NCI-H226 (cell line): ENCODE data around the gene DNAJC1.

Experiments used
- DNase-seq: peaks from one replicate; pipeline ENCODE4 v3.0.0-alpha.2; 2015

Gene DNAJC1

DNA sequence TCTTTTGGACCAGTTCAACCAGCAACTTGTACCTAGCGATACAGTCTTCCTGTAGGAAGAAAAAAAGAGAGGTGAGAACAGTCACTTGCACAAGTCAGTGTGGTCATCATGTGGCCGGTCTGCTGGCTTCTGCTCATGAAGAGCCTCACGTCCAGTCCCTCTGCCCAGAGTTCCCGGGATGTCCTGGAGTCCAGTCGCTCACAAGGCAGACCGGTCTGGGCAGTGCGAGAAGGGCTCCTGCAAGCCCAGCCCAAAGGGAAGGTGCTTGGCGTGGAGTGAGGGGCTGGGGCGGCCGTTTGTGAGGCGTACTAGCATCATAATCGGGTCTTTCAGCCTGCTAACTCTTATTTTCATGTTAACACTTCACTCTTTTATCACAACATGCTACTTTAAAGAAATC is 246.8 kb downstream of the DNAJC1 start:
- DNase-seq = no peak

DNA sequence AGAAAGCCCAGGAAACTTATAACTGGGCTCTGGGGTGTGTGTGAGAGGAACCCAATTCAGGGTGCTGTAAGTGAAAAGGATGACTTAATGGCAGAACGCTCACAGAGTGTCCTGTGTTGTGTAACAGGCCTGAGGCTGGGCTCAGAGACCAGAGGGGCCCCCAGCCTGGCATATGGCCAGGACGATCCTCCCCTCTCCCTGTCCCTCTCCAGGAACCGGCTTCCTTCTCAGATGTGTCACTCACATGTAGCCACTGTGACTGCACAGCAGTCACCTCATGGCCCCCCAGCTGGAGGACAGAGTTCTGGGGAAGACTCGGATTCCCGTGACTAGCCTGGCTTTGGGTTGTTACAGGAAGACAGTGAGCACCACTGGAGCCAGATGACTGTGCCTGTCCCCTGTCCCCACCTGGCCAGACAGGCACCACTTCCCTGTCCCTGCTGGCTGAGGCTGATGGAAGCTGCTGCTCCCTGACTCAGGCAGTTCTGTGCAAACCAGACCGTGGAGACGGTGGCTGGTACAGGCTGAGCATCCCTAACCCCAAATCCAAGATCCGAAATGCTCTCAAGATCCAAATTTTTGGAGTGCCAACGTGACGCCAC is 249.0 kb downstream of the DNAJC1 start:
- no peak for DNase-seq

DNA sequence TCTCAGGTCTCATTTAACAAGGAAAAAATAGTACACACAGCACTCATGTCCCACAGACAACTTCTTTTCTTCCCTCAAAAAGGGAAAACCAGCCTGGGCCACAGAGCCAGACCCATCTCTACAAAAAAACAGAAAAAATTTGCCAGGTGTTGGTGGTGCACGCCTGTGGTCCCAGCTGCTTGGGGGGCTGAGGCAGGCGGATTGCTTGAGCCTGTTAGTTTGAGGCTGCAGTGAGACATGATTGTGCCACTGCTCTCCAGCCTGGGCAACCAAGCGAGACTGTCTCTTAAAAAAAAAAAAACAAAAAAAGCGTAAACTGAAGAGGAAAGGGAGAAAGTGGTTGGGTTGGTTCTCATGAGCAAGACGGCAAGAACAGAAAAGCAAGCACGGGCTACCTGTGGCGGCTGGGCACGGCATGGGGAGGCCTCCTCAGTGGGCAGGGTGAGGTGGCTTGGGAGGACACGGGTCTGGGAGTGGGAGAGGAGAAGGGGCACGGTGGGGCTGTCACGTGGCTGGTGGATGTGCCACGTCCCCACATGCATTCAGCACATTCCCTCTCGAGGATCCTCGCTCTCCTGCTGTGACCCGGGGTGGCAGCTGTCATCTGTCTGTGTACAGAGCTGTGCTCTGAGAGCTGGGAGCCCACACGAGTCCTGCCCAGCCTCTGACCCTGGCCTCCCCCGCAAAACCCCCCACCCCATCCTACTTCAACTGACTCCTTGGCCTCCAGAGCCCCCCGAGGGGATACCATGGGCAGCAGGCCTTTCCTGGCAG is 249.8 kb downstream of the DNAJC1 start:
- DNase-seq = no peak

DNA sequence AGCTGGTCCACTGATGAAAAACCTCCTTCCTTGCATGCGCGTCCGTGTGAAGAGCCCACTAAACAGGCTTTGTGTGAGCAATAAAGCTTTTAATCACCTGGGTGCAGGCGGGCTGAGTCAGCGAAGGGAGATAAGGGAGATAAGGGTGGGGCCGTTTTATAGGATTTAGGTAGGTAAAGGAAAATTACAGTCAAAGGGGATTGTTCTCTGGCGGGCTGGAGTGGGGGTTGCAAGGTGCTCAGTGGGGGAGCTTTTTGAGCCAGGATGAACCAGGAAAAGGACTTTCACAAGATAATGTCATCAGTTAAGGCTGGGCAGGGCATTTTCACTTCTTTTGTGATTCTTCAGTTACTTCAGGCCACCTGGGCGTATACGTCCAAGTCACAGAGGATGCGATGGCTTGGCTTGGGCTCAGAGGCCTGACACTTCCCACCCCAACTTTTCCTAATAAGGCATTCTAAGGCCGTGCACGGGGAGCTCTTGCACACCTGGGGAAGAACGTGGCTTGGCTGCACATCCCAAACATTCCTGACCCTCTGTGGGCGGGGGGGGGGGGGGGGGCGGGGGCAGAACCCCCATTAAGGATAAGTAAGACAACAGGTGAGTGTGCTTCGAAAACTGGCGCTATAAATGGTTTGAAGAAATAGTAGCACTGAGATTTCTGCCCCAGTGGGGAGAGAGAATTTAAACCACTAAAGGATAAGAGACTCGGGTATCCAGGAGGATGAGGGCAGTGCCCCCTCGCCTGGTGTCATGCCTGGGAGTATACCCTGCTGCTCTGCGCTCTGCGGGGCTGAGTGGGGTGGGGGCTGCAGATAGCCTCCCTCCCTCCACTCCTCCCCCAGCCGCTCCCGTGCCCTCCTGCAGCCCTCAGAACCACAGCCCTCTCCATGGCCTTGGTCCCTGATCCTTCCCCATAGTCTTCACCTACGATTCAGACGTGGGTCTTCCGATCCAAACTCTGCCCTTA is 251.9 kb downstream of the DNAJC1 start:
- no peak for DNase-seq

DNA sequence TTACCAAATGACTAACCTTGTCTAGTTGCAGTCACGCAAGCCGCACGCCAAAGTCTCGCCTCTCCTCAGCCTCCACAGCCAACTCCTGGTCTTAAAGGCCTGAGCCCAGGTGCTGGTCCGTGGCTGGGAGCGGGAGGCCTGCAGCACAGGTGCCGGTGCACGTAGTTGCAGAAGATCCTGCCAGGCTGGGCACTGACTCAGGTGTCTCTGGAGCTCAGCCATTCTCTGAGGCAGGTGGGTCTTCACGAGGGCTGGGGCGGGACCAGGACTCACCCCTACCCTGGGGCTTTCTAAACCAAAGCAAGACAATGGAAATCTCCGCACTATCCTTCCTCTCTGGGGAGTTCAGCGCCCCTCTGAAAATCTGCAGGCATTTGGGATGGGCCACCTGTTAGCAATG is 253.1 kb downstream of the DNAJC1 start:
- DNase-seq = no peak

DNA sequence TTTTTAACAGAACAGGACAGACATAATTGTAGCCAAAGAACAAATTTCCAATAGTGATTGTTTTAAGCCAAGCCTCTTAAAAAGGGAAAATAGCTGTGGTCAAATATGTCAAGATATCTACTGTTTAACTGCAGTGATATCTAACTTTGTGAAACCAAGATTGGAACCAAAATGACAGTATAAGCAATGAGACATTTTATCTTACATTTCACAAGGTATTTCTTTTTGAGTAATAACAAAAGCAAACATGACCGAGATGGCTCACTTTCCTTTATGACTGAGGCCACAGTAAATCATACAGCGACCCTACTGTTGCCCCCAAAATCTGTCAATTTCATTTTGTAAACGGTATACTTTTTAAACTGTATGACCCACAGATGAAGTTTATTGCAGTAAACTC is 253.7 kb downstream of the DNAJC1 start:
- DNase-seq = no peak

DNA sequence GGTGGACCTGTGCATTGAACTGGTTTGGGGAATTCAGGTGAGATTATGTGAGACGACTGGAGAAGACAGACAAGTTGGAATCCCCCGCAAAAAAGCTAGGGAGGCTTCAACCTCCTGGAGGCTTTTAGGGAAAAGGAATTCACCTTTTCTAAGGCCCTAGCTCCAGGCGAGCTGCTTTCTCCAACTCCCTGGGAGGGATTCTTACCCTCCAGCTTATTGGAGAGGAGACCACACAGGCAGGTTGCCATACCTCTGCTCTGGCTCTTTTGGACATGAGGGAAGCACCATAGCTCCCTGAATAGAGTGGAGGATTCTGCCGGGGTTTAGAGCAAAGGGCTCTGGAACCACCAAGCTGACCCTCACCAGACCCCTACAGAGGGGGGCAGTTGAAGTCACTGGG is 255.7 kb downstream of the DNAJC1 start:
- no peak for DNase-seq

DNA sequence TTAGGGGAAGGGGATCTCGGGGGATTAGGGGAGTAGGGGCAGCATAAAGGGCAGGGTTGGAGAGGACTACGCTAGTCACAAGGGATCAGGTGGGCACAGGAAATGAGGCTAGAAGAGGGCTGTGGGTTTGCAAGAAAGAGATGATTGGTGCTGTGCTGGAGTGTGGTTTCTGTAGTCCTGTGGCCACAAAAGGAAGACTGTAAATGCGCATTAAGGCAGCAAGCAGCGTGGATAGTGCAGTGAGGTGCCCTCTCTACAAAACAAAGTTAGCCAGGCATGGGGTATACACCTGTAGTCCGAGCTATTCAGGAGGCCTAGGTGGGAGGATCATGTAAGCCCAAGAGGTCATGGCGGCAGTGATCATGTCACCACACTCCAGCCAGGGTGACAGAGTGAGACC is 257.4 kb downstream of the DNAJC1 start:
- DNase-seq = no peak

DNA sequence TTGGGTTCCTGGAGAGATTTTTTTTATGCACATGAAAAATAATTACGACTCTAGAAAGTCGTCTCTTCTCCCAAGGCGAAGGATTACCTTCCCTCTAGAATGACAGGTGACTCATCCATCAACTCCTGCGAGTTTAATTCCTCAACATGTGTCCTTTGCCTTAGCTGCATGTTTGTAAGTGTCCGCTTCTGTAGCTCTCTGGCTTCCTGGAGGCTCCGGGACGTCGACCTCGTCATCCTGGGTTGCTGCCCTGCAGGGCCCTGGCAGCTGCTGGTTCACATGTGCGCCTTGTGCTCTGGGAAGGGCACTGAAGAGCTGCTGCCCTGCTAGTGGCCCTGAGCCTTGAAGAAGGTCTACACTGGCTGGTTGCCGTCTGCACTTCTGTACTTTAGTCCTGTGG is 259.3 kb downstream of the DNAJC1 start:
- no peak for DNase-seq

DNA sequence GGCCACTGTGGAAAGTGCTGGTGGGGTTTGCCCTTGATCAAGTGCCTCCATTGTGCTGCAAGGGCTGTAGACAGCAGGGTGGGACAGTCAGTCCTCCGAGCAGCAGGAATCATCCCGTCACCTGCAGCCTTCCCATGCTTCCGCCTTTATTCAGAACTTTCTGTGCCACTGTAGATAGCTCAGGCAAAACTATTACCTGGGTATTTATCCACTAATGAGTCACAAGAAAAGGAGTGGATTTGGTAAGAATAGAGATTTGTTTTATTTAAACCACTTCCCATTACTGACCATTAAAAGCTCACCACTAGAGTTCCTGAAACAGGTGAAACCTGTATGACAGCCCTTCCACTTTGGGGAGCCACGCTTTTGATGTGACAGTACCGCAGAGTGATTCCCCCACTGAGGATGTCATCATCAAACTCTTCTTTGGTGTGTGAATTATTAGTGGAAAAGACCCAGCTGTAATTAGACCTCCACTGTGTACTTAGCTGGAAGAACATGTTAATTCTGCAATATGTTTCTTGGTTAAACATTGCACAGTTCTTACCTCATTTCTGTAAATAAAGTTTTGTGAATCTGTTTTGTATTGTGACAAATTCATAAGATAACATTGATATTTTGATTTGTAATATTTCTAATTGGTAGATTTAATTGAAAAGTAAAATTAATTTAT is 260.7 kb downstream of the DNAJC1 start:
- no peak for DNase-seq

DNA sequence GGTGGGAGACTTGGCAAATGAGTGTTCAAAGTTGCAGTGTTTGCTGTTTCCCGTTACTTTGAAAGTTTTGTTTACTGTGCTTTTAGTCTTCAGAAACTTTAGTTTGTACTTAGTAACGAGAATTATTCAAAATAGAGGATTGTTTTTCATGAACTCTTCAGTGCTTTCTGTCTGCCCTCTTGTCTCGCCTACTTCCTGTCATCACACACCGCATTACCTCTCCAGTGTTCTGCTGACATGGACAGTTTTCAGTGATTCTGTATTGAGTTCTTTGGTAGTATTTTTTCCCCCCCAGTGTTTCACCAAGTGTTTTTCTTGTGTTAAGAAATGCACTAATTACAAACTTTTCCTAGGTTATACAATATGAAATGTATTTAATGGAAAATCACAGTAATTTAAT is 262.5 kb downstream of the DNAJC1 start:
- DNase-seq = no peak

DNA sequence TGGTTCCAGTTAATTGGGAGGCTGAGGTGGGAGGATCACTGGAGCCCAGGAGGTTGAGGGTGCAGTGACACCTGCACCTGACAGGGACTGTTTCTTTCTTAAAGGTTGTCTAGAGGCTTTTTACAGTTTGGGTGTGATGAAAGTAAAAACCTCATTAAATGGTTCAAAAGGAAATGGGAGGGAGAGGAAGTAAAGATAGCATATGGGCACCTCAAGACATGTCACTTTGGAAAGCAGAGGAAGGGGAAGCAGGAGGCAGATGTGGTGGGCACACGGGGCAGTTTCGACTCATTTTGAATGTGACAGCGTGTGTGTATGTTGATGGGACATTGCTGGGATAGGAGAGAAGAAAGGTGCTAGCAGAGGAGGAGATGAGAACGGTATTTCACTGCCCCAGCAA is 266.4 kb downstream of the DNAJC1 start:
- no peak for DNase-seq

DNA sequence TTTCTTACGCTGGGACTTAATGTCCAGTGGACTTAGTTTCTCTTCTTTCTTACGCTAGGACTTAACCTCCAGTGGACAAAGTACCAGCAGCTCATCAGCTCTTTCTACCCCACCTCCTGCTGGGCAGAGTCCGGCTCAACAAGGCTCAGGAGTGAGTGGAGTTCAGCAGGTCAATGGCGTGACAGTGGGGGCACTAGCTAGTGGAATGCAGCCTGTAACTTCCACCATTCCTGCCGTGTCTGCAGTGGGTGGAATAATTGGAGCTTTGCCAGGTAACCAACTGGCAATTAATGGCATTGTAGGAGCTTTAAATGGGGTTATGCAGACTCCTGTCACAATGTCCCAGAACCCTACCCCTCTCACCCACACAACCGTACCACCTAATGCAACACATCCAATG is 269.8 kb downstream of the DNAJC1 start:
- DNase-seq = no peak

DNA sequence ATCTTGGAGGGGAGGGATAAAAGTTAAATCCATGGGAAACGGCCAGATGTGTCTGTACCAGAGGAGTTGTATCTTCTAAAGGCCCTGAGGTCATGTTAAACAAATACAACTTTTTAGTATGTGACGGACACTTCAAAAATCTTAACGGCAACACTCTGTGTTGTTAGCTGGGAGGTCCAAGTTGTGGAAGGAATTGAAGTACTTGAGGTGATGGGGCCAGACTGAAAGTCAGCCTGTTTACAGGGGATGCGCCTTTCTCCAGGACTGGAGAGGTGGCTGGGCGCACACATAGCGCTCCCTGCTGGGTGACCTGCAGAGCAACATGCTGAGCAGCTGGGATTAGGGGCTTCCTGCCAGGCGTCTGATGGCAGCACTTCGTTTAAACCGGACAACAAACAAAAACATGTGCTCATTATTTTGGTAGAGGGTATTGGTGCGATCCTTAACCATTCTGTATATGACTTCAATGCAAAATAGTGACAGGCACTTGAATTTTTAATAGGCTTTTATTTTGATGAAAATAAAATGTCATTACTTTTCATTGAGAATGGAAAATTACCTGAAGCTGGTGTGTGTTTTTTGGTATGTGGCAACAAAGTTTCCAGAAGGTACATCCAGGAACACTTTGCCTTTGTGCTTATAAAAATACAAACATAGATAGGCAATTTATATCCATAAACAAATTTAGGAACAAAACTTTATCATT is 271.3 kb downstream of the DNAJC1 start:
- no peak for DNase-seq

DNA sequence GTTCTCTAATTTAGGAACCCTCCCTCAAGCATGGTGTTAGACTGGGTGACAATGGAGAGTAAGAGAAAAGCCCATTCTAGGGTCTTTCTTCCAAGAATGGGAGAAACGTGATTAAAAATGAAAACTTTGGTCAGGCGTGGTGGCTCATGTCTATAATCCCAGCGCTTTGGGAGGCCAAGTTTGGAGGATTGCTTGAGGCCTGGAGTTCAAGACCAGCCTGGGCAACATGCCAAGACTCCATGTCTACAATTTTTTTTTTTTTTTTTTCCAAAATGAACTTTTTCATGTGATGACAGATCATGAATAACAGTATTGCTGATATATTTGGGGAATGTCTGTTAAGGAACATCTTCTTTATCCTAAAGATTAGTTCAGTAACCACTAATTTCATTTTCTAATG is 274.9 kb downstream of the DNAJC1 start:
- no peak for DNase-seq

DNA sequence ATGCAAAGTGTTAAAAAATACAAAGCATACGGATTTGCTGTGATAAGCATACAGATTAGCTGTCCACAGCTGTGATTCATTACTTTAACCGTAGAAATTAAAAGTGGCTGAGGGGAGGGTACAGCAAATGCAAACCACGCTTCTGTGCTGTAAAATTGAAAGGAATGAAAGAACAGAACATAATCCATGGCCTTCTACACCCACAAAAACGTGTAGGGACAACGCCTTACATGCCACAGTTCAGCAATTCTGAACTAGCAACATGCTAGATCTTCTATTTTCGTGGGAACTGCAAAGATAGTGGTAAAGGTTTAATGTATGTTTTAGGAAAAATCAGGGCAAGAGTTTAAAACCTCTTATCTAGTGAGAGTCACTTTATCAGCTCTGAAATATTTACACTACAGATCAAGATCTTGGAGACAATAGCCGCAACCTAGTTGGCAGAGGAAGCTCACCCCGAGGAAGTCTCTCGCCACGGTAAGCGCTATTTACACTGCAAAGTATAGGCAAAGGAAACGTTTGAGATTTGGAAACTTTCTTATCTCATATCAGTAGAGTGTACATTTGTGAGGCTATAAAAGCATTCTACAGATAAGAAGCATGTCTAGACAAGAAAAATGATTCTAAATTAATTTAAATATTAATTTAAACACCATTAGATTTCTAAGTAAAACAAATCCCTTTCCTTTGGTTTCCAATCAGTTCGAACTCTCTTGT is 275.9 kb downstream of the DNAJC1 start:
- peak; percentile 41 for DNase-seq

DNA sequence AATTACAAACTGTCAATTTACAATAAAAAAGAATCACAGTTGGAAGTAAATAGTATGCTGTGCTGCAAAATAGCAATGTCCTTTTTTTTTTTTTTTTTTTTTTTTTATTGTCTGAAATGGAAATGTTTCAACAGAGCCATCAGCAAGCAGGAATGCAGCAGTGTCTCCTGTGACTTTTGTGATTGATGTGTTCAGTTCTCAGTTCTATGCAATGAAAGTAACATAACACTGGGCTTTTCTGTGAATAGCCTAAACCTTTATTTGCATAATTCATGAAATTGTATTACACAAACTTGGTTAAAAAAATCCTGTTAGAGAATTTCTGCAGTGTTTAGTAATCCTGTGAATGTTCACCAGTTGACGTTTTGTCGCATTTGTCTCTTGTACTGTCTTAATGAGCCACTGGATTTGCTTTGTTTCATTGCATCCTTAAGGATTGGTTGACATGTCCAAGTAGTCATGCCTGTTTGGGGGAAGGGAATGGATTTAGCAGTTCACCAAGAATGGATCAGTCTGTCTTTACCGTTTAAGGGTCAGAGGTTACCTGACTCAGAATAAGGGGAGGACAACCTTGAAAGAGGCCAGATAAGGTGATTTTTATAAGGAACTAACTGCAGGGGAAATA is 276.8 kb downstream of the DNAJC1 start:
- DNase-seq = no peak

DNA sequence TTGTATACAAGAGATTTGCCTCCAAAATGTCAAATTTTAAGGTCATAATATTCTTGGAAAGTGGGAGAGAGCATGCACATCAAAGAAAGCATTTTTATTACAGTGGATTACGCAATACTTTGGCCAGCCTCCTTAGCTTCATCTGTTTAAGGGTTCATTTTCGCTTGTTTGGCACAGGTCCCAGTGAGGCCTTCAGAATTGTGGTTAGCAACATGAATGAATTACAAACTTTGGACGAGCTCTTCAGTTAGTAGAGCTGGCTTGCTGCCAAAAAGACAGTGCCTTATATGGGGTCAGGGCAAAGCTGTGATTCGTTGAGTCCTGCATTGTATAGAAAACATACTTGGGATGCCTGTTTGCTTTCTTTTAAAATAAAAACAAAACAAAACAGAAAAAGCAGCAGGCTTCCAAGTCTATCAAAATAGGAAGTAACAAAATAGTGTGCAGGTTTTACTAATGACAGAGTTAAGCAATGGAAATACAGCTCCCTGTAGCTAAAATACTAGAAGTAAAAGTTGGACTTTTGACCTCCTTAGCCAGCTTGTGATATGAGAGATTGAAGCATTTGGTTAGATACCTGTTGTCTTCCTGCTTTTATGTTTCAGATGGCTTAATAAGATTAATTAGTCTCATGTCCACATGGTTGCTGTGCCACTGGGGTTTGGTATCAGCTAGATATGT is 278.7 kb downstream of the DNAJC1 start:
- peak; percentile 99 for DNase-seq

DNA sequence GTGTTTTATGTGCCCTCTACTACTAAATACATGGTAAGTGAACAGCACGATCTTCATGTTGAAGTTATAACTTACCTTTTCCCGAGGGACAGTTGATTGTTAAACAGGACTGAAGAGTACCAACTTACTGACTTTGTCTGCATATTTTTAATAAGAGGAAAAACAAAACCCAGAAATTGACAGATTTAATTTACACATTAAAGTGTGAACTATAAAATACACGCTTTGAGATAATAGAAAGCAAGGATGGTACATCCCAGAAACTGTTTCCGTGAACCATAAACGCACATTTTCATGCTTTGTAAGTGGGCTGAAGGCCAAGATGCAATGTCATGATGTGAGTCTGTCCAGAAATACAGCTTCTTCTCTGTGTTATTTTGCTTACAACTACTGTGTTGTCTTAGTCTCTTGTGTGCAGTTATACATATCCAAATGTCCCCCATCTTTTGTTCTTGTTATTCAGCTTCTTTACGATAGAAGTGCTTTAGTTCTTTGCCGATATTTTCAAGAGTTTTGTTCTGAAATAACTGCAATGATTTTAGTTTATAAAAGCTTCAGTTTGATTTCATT is 279.4 kb downstream of the DNAJC1 start:
- no peak for DNase-seq

DNA sequence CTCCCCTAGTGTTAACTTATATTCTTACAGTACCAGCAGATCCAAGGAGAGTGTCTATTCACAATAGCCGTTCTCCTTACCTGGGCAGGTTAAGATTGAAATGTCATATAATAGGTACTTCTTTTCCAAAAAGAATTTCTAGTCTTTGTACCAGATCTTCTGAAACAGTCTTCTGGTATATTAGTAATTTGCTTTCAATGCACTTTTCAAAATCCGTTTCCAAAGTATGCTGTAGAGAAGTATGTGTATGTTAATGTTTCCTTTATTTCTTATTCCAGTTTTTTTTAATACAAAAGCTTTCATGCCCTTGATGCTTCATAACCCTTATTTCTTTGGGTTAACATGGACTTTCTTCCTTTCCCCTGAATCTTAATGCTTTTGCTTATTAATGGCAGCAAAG is 281.3 kb downstream of the DNAJC1 start:
- no peak for DNase-seq
